Sigmoid colon (tissue), 4 donors: ENCODE data around the gene FBXL17.

ENCODE experiments used
- EP300 ChIP-seq, 4 donors: sonication (generic); formaldehyde crosslinking; IDR thresholded peaks; one replicate each; pipeline ENCODE4 v1.6.1; 2017; ENCODE audit warnings: antibody characterized with exemption in 4 of 4
- POLR2A ChIP-seq, 2 donors: fragments of 450-650 bp; IDR thresholded peaks; one replicate each; pipeline ENCODE4 v1.6.1; 2016; ENCODE audit warnings: antibody characterized with exemption in 2 of 2, mild to moderate bottlenecking in 2 of 2, moderate library complexity in 2 of 2
- POLR2AphosphoS5 ChIP-seq, 4 donors: sonication (generic); formaldehyde crosslinking; IDR thresholded peaks; one replicate each; pipeline ENCODE4 v1.6.1; 2017; ENCODE audit warnings: antibody characterized with exemption in 4 of 4
- TF ChIP-seq, protein P1 (sequence below), 4 experiments: fragments of 450-650 bp in 3 of 4; fragments of 200-600 bp in 1 of 4; IDR thresholded peaks; one replicate each; pipeline ENCODE4 v1.5.1; 2016 to 2019; ENCODE audit warnings: antibody characterized with exemption in 4 of 4, mild to moderate bottlenecking in 3 of 4, moderate library complexity in 2 of 4

DNA sequence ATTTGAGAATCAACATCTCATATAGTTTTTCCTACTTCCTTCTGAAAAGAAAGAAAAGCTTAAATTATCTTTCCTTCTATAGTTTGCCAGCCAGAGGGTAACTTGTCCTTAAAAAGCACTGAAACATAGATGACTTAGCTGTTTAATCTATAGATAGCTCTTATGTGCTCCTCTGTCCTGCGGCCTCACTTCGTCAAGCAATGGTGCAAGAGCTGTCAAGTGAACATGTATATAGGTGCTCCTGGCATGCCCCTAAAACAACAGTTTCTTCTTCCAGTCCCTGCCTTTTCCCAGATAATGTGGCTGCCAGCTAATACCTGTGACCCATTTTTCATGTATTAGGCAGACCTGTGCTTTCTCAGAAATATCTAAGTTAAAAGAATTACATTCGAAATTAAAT, 423.5 kb downstream of the FBXL17 start:
- TF ChIP-seq, protein P1, sequence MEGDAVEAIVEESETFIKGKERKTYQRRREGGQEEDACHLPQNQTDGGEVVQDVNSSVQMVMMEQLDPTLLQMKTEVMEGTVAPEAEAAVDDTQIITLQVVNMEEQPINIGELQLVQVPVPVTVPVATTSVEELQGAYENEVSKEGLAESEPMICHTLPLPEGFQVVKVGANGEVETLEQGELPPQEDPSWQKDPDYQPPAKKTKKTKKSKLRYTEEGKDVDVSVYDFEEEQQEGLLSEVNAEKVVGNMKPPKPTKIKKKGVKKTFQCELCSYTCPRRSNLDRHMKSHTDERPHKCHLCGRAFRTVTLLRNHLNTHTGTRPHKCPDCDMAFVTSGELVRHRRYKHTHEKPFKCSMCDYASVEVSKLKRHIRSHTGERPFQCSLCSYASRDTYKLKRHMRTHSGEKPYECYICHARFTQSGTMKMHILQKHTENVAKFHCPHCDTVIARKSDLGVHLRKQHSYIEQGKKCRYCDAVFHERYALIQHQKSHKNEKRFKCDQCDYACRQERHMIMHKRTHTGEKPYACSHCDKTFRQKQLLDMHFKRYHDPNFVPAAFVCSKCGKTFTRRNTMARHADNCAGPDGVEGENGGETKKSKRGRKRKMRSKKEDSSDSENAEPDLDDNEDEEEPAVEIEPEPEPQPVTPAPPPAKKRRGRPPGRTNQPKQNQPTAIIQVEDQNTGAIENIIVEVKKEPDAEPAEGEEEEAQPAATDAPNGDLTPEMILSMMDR (IDR thresholded peaks at IDR 0.05): no peak
- TF ChIP-seq POLR2A (IDR thresholded peaks at IDR 0.05): no peak
- TF ChIP-seq EP300 (IDR thresholded peaks at IDR 0.05): no peak
- no peak for TF ChIP-seq POLR2AphosphoS5 (IDR thresholded peaks at IDR 0.05)
